WTC11 (cell line): ENCODE measurements around the gene ISCU. TPM values are rescaled to one million over a fixed set of nuclear protein-coding genes. Genes with fewer than 3 reads are reported as not detected.

ENCODE experiments used
- ATAC-seq: fragments of 200-7000 bp; cut with Tn5 transposase; 2 replicates; pipeline ENCODE4 v1.10.0; 2021; ENCODE audit warnings: mild to moderate bottlenecking, moderate library complexity
- CTCF ChIA-PET: fragments of 300-600 bp; sonication (Branson Sonifier 250); formaldehyde crosslinking; loops from one replicate; lab custom pipeline; 2021; ENCODE audit warnings: antibody characterized with exemption; lab: Charles Lee
- POLR2A ChIA-PET: fragments of 350-600 bp; sonication (Branson Sonifier 250); formaldehyde crosslinking; loops from one replicate; lab custom pipeline; 2021; ENCODE audit warnings: antibody characterized with exemption; lab: Charles Lee
- DNase-seq: peaks from one replicate; pipeline ENCODE4 v3.0.0; 2021; ENCODE audit warnings: low spot score
- H3K27ac Mint-ChIP-seq: 2 replicates; pipeline ENCODE4 v1.8.0; 2021; ENCODE audit warnings: mixed read lengths
- H3K27me3 Mint-ChIP-seq: 2 replicates; pipeline ENCODE4 v1.8.0; 2021; ENCODE audit warnings: low read depth, mild to moderate bottlenecking, moderate library complexity, mixed read lengths
- H3K36me3 Mint-ChIP-seq: 2 replicates; pipeline ENCODE4 v1.8.0; 2021; ENCODE audit warnings: mixed read lengths
- H3K4me1 Mint-ChIP-seq: 2 replicates; pipeline ENCODE4 v1.8.0; 2022; ENCODE audit warnings: mixed read lengths
- H3K4me3 Mint-ChIP-seq: 2 replicates; pipeline ENCODE4 v1.8.0; 2021; ENCODE audit warnings: mild to moderate bottlenecking, moderate library complexity, mixed read lengths
- H3K9me3 Mint-ChIP-seq: 2 replicates; pipeline ENCODE4 v1.8.0; 2021; ENCODE audit warnings: mixed read lengths
- ATF6 ChIP-seq: sonication (generic); formaldehyde crosslinking; IDR thresholded peaks from 2 replicates; pipeline ENCODE4 v1.8.1; 2023; ENCODE audit warnings: mild to moderate bottlenecking, missing genetic modification reagents
- CBFB ChIP-seq: sonication (generic); formaldehyde crosslinking; IDR thresholded peaks from 2 replicates; pipeline ENCODE4 v1.8.1; 2022; ENCODE audit warnings: mild to moderate bottlenecking, low read depth, missing genetic modification reagents
- E2F1 ChIP-seq: sonication (generic); formaldehyde crosslinking; IDR thresholded peaks from 2 replicates; pipeline ENCODE4 v1.8.0; 2022; ENCODE audit warnings: mild to moderate bottlenecking, missing genetic modification reagents
- E2F4 ChIP-seq: sonication (generic); formaldehyde crosslinking; IDR thresholded peaks from 2 replicates; pipeline ENCODE4 v1.8.1; 2022; ENCODE audit warnings: low read depth, mild to moderate bottlenecking, moderate library complexity, missing genetic modification reagents, borderline replicate concordance
- E2F5 ChIP-seq: sonication (generic); formaldehyde crosslinking; IDR thresholded peaks from 2 replicates; pipeline ENCODE4 v1.8.1; 2022; ENCODE audit warnings: mild to moderate bottlenecking, moderate library complexity, missing genetic modification reagents
- ELF4 ChIP-seq: sonication (generic); formaldehyde crosslinking; IDR thresholded peaks from 2 replicates; pipeline ENCODE4 v1.8.1; 2022; ENCODE audit warnings: low read depth, mild to moderate bottlenecking, moderate library complexity, missing genetic modification reagents
- EMX1 ChIP-seq: fragments of 250-450 bp; sonication (Bioruptor Pico); IDR thresholded peaks from 2 replicates; pipeline ENCODE4 v1.8.0; 2021; ENCODE audit warnings: mild to moderate bottlenecking
- ERG ChIP-seq: fragments of 250-450 bp; sonication (Bioruptor Pico); IDR thresholded peaks from 2 replicates; pipeline ENCODE4 v1.8.0; 2021; ENCODE audit warnings: mild to moderate bottlenecking
- HMGA2 ChIP-seq: fragments of 250-450 bp; sonication (Bioruptor Pico); IDR thresholded peaks from 2 replicates; pipeline ENCODE4 v1.4.0; 2021; ENCODE audit warnings: mild to moderate bottlenecking, moderate library complexity
- JUN ChIP-seq: sonication (generic); formaldehyde crosslinking; IDR thresholded peaks from 2 replicates; pipeline ENCODE4 v1.8.0; 2023; ENCODE audit warnings: mild to moderate bottlenecking, missing genetic modification reagents
- KAT7 ChIP-seq: sonication (generic); formaldehyde crosslinking; IDR thresholded peaks from 2 replicates; pipeline ENCODE4 v1.8.1; 2023; ENCODE audit warnings: missing genetic modification reagents, mild to moderate bottlenecking, borderline replicate concordance
- NFATC4 ChIP-seq: fragments of 250-450 bp; sonication (Bioruptor Pico); IDR thresholded peaks from 2 replicates; pipeline ENCODE4 v1.9.0; 2021; ENCODE audit warnings: mild to moderate bottlenecking
- NFE2L1 ChIP-seq: sonication (generic); formaldehyde crosslinking; IDR thresholded peaks from 2 replicates; pipeline ENCODE4 v1.8.1; 2023; ENCODE audit warnings: missing genetic modification reagents
- RORB ChIP-seq: fragments of 250-450 bp; sonication (Bioruptor Pico); IDR thresholded peaks from 2 replicates; pipeline ENCODE4 v1.9.0; 2021; ENCODE audit warnings: mild to moderate bottlenecking
- SMAD4 ChIP-seq: sonication (generic); formaldehyde crosslinking; IDR thresholded peaks from 2 replicates; pipeline ENCODE4 v1.8.0; 2022; ENCODE audit warnings: mild to moderate bottlenecking, missing genetic modification reagents
- USF1 ChIP-seq: sonication (generic); formaldehyde crosslinking; IDR thresholded peaks from 2 replicates; pipeline ENCODE4 v1.8.0; 2022; ENCODE audit warnings: mild to moderate bottlenecking, missing genetic modification reagents
- ZMAT4 ChIP-seq: fragments of 250-450 bp; sonication (Bioruptor Pico); IDR thresholded peaks from 2 replicates; pipeline ENCODE4 v1.9.0; 2021; ENCODE audit warnings: mild to moderate bottlenecking
- ZNF232 ChIP-seq: sonication (generic); formaldehyde crosslinking; IDR thresholded peaks from 2 replicates; pipeline ENCODE4 v1.8.0; 2022; ENCODE audit warnings: mild to moderate bottlenecking, missing genetic modification reagents
- ZNF263 ChIP-seq: sonication (generic); formaldehyde crosslinking; IDR thresholded peaks from 2 replicates; pipeline ENCODE4 v1.8.1; 2022; ENCODE audit warnings: low read depth, mild to moderate bottlenecking, moderate library complexity, missing genetic modification reagents
- ZNF281 ChIP-seq: sonication (generic); formaldehyde crosslinking; IDR thresholded peaks from 2 replicates; pipeline ENCODE4 v1.8.0; 2023; ENCODE audit warnings: mild to moderate bottlenecking, missing genetic modification reagents
- ZNF396 ChIP-seq: fragments of 250-450 bp; sonication (Bioruptor Pico); IDR thresholded peaks from 2 replicates; pipeline ENCODE4 v1.8.0; 2021; ENCODE audit warnings: mild to moderate bottlenecking, moderate library complexity, borderline replicate concordance
- ZNF416 ChIP-seq: fragments of 250-450 bp; sonication (Bioruptor Pico); IDR thresholded peaks from 2 replicates; pipeline ENCODE4 v1.9.0; 2021; ENCODE audit warnings: mild to moderate bottlenecking, inconsistent platforms
- ZNF425 ChIP-seq: fragments of 250-450 bp; sonication (Bioruptor Pico); conservative IDR thresholded peaks from 2 replicates; pipeline ENCODE4 v1.9.0; 2021; ENCODE audit warnings: mild to moderate bottlenecking
- ZNF671 ChIP-seq: fragments of 250-450 bp; sonication (Bioruptor Pico); IDR thresholded peaks from 2 replicates; pipeline ENCODE4 v1.8.0; 2021; ENCODE audit warnings: mild to moderate bottlenecking
- total RNA-seq: library from RNA; stranded (reverse); gene quantifications from 3 replicates; pipeline ENCODE4 v1.2.3, GENCODE V29; 2021

The ISCU gene
- total RNA-seq, 1 experiment from 2014 or later = 85.9 TPM

- H3K36me3 Mint-ChIP-seq = peaks cover 96% of the 10 kb centered on the region
- DNase-seq = no peak
- POLR2A ChIA-PET = interaction anchor here (0.7 kb wide), 1 partner anchor 304 kb away, joined by 4 read pairs; no protein-coding TSS in a partner anchor
- no peak overlapping the region for H3K27ac Mint-ChIP-seq
- TF ChIP-seq CBFB = no peak
- no peak for TF ChIP-seq ZNF281
- no peak for TF ChIP-seq ZMAT4
- no peak for TF ChIP-seq E2F4 (CRISPR knock-in tag)
- no peak for TF ChIP-seq SMAD4 (CRISPR knock-in tag)
- TF ChIP-seq NFATC4 (CRISPR knock-in tag) = no peak
- TF ChIP-seq KAT7 = no peak
- TF ChIP-seq JUN (CRISPR knock-in tag) = no peak
- no peak for TF ChIP-seq HMGA2
- TF ChIP-seq RORB (CRISPR knock-in tag) = no peak
- TF ChIP-seq USF1 (CRISPR knock-in tag) = no peak
- TF ChIP-seq ZNF396 (CRISPR knock-in tag) = no peak
- TF ChIP-seq E2F1 (CRISPR knock-in tag) = no peak
- no peak for TF ChIP-seq ATF6
- no peak for TF ChIP-seq ZNF425
- TF ChIP-seq, all 79 proteins: peak for 0
- H3K9me3 Mint-ChIP-seq = no peaks in the 10 kb centered on the region
- no peak overlapping the region for H3K4me3 Mint-ChIP-seq
- CTCF ChIA-PET = no interaction called here
- no peak for ATAC-seq
- no peaks in the 10 kb centered on the region for H3K4me1 Mint-ChIP-seq
- no peaks in the 10 kb centered on the region for H3K27me3 Mint-ChIP-seq
Measured at GRCh38 chr12:108523365-108523764, 39.0 kb upstream of the ISCU start.

- no peaks in the 10 kb centered on the region for H3K27me3 Mint-ChIP-seq
- H3K4me1 Mint-ChIP-seq = no peaks in the 10 kb centered on the region
- CTCF ChIA-PET = no interaction called here
- H3K4me3 Mint-ChIP-seq = no peak overlapping the region
- DNase-seq (no peak), ATAC-seq (no peak)
- H3K9me3 Mint-ChIP-seq = no peaks in the 10 kb centered on the region
- POLR2A ChIA-PET = no interaction called here
- H3K27ac Mint-ChIP-seq = no peak overlapping the region
- peaks cover 97% of the 10 kb centered on the region for H3K36me3 Mint-ChIP-seq
- TF ChIP-seq ZNF263 (CRISPR knock-in tag) = no peak
- TF ChIP-seq ERG (CRISPR knock-in tag) = no peak
- TF ChIP-seq ZNF416 = no peak
- no peak for TF ChIP-seq USF1 (CRISPR knock-in tag)
- no peak for TF ChIP-seq ZNF671 (CRISPR knock-in tag)
- TF ChIP-seq NFE2L1 = no peak
- TF ChIP-seq EMX1 (CRISPR knock-in tag) = no peak
- TF ChIP-seq ZNF232 (CRISPR knock-in tag) = no peak
- TF ChIP-seq ELF4 (CRISPR knock-in tag) = no peak
- no peak for TF ChIP-seq E2F5 (CRISPR knock-in tag)
Measured at GRCh38 chr12:108525681-108526080, 36.7 kb upstream of the ISCU start.
